WI38 (cell line): ENCODE measurements around the gene GPNMB.

Source experiments
- H3K4me3 ChIP-seq: 2 replicates; pipeline ENCODE4 v1.5.1; 2011; ENCODE audit warnings: low read depth, mild to moderate bottlenecking, control low read depth, low read length
- TF ChIP-seq, protein P1 (sequence below): IDR thresholded peaks from 2 replicates; pipeline ENCODE4 v1.5.1; 2012; ENCODE audit warnings: low read depth, mild to moderate bottlenecking, control low read depth, low read length

Gene GPNMB

DNA sequence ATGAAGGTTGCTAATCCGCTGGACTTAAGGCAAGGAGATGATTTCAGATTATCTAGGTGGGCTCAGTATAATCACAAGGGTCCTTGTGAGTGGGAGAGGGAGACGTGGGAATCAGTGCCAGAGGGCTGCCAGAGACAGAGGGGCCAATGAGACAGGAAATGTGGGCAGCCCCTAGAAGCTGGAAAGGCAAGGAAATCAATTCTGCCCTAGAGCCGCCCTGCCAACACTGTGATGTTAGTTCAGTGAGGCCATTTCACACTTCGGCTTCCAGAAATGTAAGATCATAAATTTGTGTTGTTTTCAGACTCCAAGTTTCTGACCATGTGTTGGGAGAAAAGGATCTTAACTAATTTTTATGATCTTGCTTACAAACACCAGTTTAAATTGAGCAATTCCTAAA lies 3.6 kb upstream of the GPNMB start:
- no peak overlapping the region for H3K4me3 ChIP-seq
- TF ChIP-seq, protein P1, sequence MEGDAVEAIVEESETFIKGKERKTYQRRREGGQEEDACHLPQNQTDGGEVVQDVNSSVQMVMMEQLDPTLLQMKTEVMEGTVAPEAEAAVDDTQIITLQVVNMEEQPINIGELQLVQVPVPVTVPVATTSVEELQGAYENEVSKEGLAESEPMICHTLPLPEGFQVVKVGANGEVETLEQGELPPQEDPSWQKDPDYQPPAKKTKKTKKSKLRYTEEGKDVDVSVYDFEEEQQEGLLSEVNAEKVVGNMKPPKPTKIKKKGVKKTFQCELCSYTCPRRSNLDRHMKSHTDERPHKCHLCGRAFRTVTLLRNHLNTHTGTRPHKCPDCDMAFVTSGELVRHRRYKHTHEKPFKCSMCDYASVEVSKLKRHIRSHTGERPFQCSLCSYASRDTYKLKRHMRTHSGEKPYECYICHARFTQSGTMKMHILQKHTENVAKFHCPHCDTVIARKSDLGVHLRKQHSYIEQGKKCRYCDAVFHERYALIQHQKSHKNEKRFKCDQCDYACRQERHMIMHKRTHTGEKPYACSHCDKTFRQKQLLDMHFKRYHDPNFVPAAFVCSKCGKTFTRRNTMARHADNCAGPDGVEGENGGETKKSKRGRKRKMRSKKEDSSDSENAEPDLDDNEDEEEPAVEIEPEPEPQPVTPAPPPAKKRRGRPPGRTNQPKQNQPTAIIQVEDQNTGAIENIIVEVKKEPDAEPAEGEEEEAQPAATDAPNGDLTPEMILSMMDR: no peak

GRCh38 chr7:23247046-23247602 lies 549 bp downstream of the GPNMB start:
- TF ChIP-seq, protein P1: no peak
- H3K4me3 ChIP-seq: no peak overlapping the region

DNA sequence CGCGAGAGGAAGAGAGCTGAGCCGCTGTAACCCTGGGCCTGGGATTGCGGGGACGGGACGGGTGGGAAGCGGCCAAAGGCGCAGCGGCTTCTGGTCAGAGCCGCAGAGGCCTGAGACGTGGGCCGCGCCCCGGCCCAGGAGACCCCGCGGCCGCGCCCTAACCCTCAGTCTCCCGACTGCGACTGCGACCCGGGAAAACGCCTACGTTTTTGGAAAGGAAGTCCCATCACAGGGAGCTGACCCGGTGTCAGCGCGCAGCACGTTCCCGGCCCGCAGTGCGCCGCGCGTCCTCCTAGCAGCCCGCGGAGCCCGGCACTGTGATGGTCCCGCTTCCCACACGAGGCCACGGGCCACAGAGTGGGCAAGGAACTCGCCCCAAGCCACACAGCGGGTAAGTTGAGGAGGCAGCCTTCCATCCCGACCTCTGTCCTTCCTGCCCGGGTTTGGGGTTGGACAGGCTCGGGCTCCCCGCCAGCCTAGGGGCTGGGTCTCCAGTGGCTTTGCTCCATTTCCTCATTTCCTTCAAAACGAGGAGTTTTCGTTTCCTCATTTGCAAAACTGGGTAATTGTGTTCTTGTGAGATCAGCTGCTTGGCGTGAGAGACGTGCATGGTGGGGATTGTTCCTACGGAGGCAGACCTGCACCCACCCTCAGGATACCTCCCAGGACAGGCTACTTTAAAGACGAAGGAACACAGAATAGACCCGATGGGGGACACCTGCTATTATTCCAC lies 1.2 kb downstream of the GPNMB start:
- TF ChIP-seq, protein P1: no peak
- no peak overlapping the region for H3K4me3 ChIP-seq

DNA sequence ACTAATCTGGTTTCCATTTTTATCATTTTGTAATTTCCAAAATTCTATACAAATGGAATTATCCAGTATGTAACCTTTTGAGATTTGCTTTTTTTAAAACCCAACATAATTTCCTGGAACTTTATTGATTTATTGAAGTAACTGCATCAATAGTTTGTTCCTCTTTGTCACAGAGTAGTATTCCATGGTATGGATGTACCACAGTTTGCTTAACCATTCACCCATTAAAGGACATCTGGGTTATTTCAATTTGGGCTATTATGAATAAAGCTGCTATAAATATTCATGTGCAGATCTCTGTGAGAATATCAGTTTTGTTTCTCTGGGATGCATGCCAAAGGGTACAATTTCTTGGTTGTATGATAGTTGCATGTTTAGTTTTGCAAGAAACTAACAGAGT lies 2.9 kb downstream of the GPNMB start:
- H3K4me3 ChIP-seq: no peak overlapping the region
- TF ChIP-seq, protein P1: no peak

DNA sequence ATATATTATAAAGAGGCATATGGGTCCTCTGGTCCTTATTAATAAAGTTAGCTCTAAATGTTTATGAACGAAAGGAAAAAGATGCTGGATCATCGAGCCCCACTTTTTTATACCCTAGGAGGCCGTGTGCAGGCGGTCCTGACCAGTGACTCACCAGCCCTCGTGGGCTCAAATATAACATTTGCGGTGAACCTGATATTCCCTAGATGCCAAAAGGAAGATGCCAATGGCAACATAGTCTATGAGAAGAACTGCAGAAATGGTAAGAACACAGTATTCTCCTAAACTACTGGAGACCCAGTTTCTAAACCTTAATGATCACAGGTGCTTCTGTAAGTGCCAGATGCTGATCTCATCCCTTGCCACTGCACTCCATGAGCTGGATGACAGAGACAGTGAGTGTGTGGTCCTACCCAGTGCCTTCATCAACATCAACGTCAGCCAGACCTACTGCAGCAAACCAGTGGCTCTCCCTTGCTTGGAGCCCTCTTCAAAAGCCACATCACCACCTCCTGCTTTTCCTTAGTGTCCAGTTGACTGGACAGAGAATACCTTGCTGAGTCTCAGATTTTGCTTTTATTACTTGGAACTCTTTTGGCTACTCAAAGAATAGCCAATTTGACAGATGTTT lies 7.6 kb downstream of the GPNMB start:
- TF ChIP-seq, protein P1: no peak
- H3K4me3 ChIP-seq: no peak overlapping the region

DNA sequence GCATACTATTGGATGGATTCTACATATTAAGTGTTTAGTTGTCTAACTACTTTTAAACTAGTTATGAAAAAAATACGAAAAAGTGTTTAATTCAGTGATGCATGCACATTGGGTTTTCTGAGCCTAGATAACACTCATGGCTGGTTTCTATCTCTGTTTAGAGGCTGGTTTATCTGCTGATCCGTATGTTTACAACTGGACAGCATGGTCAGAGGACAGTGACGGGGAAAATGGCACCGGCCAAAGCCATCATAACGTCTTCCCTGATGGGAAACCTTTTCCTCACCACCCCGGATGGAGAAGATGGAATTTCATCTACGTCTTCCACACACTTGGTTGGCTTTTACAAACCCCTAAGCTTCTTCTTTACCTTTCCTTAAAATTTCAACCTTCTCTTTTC lies 10.2 kb downstream of the GPNMB start:
- no peak overlapping the region for H3K4me3 ChIP-seq
- TF ChIP-seq, protein P1: no peak

GRCh38 chr7:23260371-23260770 lies 13.8 kb downstream of the GPNMB start:
- H3K4me3 ChIP-seq: no peak overlapping the region
- TF ChIP-seq, protein P1: no peak
